ENCODE measurements around the gene HMGXB3.

DNA sequence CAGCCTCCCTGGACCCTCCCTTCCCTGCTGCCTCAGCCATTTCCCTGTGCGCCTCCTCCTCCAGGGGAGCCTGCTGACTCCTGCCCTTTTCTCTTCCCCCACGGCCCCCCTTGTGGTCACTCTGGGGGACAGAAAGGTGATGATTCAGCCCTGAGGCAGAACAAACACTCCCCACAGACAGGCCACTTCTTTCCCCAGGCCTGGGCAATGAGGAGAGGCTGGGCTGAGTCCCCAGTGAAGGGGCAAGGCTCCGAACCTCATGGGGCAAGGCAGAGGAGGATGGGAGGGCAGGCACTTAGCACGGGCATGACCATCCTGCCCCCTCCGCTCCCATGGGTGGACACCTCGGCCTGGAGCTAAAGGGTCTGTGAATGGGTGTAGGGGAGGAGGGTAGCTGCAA, 64.8 kb downstream of the HMGXB3 start:
- TF ChIP-seq EP300 (IDR thresholded peaks at IDR 0.05), result no peak
- TF ChIP-seq, protein P1, sequence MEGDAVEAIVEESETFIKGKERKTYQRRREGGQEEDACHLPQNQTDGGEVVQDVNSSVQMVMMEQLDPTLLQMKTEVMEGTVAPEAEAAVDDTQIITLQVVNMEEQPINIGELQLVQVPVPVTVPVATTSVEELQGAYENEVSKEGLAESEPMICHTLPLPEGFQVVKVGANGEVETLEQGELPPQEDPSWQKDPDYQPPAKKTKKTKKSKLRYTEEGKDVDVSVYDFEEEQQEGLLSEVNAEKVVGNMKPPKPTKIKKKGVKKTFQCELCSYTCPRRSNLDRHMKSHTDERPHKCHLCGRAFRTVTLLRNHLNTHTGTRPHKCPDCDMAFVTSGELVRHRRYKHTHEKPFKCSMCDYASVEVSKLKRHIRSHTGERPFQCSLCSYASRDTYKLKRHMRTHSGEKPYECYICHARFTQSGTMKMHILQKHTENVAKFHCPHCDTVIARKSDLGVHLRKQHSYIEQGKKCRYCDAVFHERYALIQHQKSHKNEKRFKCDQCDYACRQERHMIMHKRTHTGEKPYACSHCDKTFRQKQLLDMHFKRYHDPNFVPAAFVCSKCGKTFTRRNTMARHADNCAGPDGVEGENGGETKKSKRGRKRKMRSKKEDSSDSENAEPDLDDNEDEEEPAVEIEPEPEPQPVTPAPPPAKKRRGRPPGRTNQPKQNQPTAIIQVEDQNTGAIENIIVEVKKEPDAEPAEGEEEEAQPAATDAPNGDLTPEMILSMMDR (IDR thresholded peaks at IDR 0.05), result no peak

Data from sigmoid colon (tissue), 4 donors.